PC-3 (cell line): ENCODE results near the gene DCDC1. TPM values are rescaled to one million over a fixed set of nuclear protein-coding genes. Genes with fewer than 3 reads are reported as not detected.

Source experiments
- ATAC-seq: fragments of 200-7000 bp; cut with Tn5 transposase; 2 replicates; pipeline ENCODE4 v1.9.1; 2020; ENCODE audit warnings: mild to moderate bottlenecking, moderate library complexity
- BruUV-seq: library from RNA; stranded (reverse); fragments of 400-500 nt; replicated peaks from 2 replicates; lab custom pipeline; 2021; lab: Mats Ljungman, UMichigan
- CTCF ChIA-PET: fragments of 300-600 bp; sonication (Branson Sonifier 250); formaldehyde crosslinking; loops from one replicate; lab custom pipeline; 2022; ENCODE audit warnings: antibody characterized with exemption; lab: Charles Lee
- POLR2A ChIA-PET: fragments of 300-600 bp; sonication (Branson Sonifier 250); formaldehyde crosslinking; loops from one replicate; lab custom pipeline; 2022; ENCODE audit warnings: antibody characterized with exemption; ENCODE audit not compliant: unreplicated experiment; lab: Charles Lee
- DNase-seq: peaks from one replicate; pipeline ENCODE4 v3.0.0-alpha.2; 2015
- H2AFZ ChIP-seq: fragments of 300-600 bp; sonication (generic); 2 replicates; pipeline ENCODE4 v1.6.0; 2016; ENCODE audit warnings: antibody characterized with exemption, low read length
- H3F3A ChIP-seq: fragments of 300-600 bp; sonication (generic); one replicate; pipeline ENCODE4 v1.6.0; 2017; ENCODE audit warnings: antibody characterized with exemption, low read length, control low read depth, mild to moderate bottlenecking; ENCODE audit not compliant: unreplicated experiment
- H3K27ac ChIP-seq: fragments of 300-600 bp; sonication (generic); 2 replicates; pipeline ENCODE4 v1.5.1; 2016; ENCODE audit warnings: mild to moderate bottlenecking, low read length
- H3K27me3 ChIP-seq: fragments of 300-600 bp; sonication (generic); 2 replicates; pipeline ENCODE4 v1.6.1; 2016; ENCODE audit warnings: low read length, mixed read lengths
- H3K36me3 ChIP-seq: fragments of 300-600 bp; sonication (generic); 2 replicates; pipeline ENCODE4 v1.6.1; 2016; ENCODE audit warnings: low read depth, mixed run types, low read length, mixed read lengths
- H3K4me1 ChIP-seq: fragments of 300-600 bp; sonication (generic); 2 replicates; pipeline ENCODE4 v1.5.1; 2016; ENCODE audit warnings: low read length; ENCODE audit not compliant: insufficient read depth
- H3K4me2 ChIP-seq: fragments of 300-600 bp; sonication (generic); 2 replicates; pipeline ENCODE4 v1.6.0; 2016; ENCODE audit warnings: low read length
- H3K4me3 ChIP-seq: fragments of 300-600 bp; sonication (generic); 2 replicates; pipeline ENCODE4 v1.5.1; 2016; ENCODE audit warnings: mild to moderate bottlenecking, low read length, mixed read lengths
- H3K79me2 ChIP-seq: fragments of 300-600 bp; sonication (generic); 2 replicates; pipeline ENCODE4 v1.6.1; 2017; ENCODE audit warnings: low read length, mixed read lengths
- H3K9ac ChIP-seq: fragments of 300-600 bp; sonication (generic); 2 replicates; pipeline ENCODE4 v1.6.0; 2016; ENCODE audit warnings: mild to moderate bottlenecking, low read length
- H3K9me2 ChIP-seq: fragments of 300-600 bp; sonication (generic); replicated peaks from 2 replicates; pipeline ENCODE4 v1.6.1; 2016; ENCODE audit warnings: mixed run types, low read length, mixed read lengths
- H3K9me3 ChIP-seq: fragments of 300-600 bp; sonication (generic); 2 replicates; pipeline ENCODE4 v1.6.1; 2016; ENCODE audit warnings: low read length, mixed read lengths
- H4K20me1 ChIP-seq: fragments of 300-600 bp; sonication (generic); 2 replicates; pipeline ENCODE4 v1.6.1; 2016; ENCODE audit warnings: low read length, mixed read lengths
- EZH2 ChIP-seq: fragments of 300-600 bp; sonication (generic); IDR thresholded peaks from one replicate; pipeline ENCODE4 v1.6.1; 2017; ENCODE audit warnings: antibody characterized with exemption, mild to moderate bottlenecking, low read length; ENCODE audit not compliant: unreplicated experiment
- EZH2phosphoT487 ChIP-seq: fragments of 300-600 bp; sonication (generic); IDR thresholded peaks from 2 replicates; pipeline ENCODE4 v1.6.1; 2018; ENCODE audit warnings: mild to moderate bottlenecking, antibody characterized with exemption, low read length, borderline replicate concordance
- intact Hi-C: fragments of 100-400 bp; cut with micrococcal nuclease; formaldehyde crosslinking; loops from 2 replicates; pipeline ENCODE4 v1.9.0; 2023
- total RNA-seq: library from RNA; depleted of rRNA; stranded (reverse); fragments of >200 nt; gene quantifications from 2 replicates; pipeline ENCODE4 v1.2.3, GENCODE V29; 2014
- TF ChIP-seq, protein P1 (sequence below): fragments of 300-600 bp; sonication (generic); conservative IDR thresholded peaks from 2 replicates; pipeline ENCODE4 v1.5.1; 2017; ENCODE audit warnings: antibody characterized with exemption, low read depth, mild to moderate bottlenecking, low read length

DCDC1 gene
- total RNA-seq, 1 experiment from 2014 or later: not detected

GRCh38 chr11:31150841-31151240, 218.7 kb downstream of the DCDC1 start:
- Histone ChIP-seq H3K9me2 (no peaks in the 10 kb centered on the region), H3K27me3 (peaks cover 7% of the 10 kb centered on the region; the same call in 1 of the 2 replicates), H3K4me2 (no peak overlapping the region), H3K4me1 (no peaks in the 10 kb centered on the region), H3K27ac (no peak overlapping the region), H4K20me1 (no peaks in the 10 kb centered on the region), H3K36me3 (no peaks in the 10 kb centered on the region), H3K9ac (no peak overlapping the region), H3K4me3 (no peak overlapping the region), H3F3A (no peaks in the 10 kb centered on the region), H3K9me3 (no peaks in the 10 kb centered on the region), H3K79me2 (no peaks in the 10 kb centered on the region), H2AFZ (no peak overlapping the region)
- no peak for DNase-seq
- no peak for TF ChIP-seq EZH2
- TF ChIP-seq, protein P1, sequence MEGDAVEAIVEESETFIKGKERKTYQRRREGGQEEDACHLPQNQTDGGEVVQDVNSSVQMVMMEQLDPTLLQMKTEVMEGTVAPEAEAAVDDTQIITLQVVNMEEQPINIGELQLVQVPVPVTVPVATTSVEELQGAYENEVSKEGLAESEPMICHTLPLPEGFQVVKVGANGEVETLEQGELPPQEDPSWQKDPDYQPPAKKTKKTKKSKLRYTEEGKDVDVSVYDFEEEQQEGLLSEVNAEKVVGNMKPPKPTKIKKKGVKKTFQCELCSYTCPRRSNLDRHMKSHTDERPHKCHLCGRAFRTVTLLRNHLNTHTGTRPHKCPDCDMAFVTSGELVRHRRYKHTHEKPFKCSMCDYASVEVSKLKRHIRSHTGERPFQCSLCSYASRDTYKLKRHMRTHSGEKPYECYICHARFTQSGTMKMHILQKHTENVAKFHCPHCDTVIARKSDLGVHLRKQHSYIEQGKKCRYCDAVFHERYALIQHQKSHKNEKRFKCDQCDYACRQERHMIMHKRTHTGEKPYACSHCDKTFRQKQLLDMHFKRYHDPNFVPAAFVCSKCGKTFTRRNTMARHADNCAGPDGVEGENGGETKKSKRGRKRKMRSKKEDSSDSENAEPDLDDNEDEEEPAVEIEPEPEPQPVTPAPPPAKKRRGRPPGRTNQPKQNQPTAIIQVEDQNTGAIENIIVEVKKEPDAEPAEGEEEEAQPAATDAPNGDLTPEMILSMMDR: no peak
- ChIA-PET CTCF (no interaction called here), POLR2A (no interaction called here)
- intact Hi-C loops: no loop called here
- no TSS peak for BruUV-seq
- no peak for ATAC-seq

GRCh38 chr11:31150011-31150410, 219.5 kb downstream of the DCDC1 start:
- H3K4me2 ChIP-seq: no peak overlapping the region
- H3K4me3 ChIP-seq: no peak overlapping the region
- H3K9ac ChIP-seq: no peak overlapping the region
- no peak for DNase-seq
- H3K27ac ChIP-seq: no peak overlapping the region
- ATAC-seq: no peak
- ChIA-PET CTCF (no interaction called here), POLR2A (no interaction called here)
- no peak overlapping the region for H2AFZ ChIP-seq
- H4K20me1 ChIP-seq: no peaks in the 10 kb centered on the region
- no peaks in the 10 kb centered on the region for H3K9me3 ChIP-seq
- no peaks in the 10 kb centered on the region for H3K79me2 ChIP-seq
- H3K4me1 ChIP-seq: no peaks in the 10 kb centered on the region
- H3F3A ChIP-seq: no peaks in the 10 kb centered on the region
- intact Hi-C loops: no loop called here
- H3K27me3 ChIP-seq: peaks cover 7% of the 10 kb centered on the region; the same call in 1 of the 2 replicates
- BruUV-seq: no TSS peak
- H3K9me2 ChIP-seq: no peaks in the 10 kb centered on the region
- no peaks in the 10 kb centered on the region for H3K36me3 ChIP-seq
- TF ChIP-seq EZH2 (no peak), EZH2phosphoT487 (no peak)
- TF ChIP-seq, protein P1: no peak

GRCh38 chr11:31141789-31142188, 227.8 kb downstream of the DCDC1 start:
- H3K4me2 ChIP-seq: no peak overlapping the region

More at GRCh38 chr11:31141789-31142188, 227.8 kb downstream of the DCDC1 start:
- Histone ChIP-seq H3K9ac (no peak overlapping the region), H3K4me1 (no peaks in the 10 kb centered on the region), H4K20me1 (no peaks in the 10 kb centered on the region), H3K27ac (no peak overlapping the region), H3K27me3 (no peaks in the 10 kb centered on the region; the same call in 1 of the 2 replicates), H2AFZ (no peak overlapping the region), H3K9me2 (no peaks in the 10 kb centered on the region), H3K79me2 (no peaks in the 10 kb centered on the region), H3K4me3 (no peak overlapping the region), H3K9me3 (no peaks in the 10 kb centered on the region), H3K36me3 (no peaks in the 10 kb centered on the region), H3F3A (no peaks in the 10 kb centered on the region)
- ChIA-PET POLR2A (no interaction called here), CTCF (interaction anchor here (0.5 kb wide), 1 partner anchor 1024 kb away, joined by 3 read pairs; no protein-coding TSS in a partner anchor)
- DNase-seq: no peak
- intact Hi-C loops: no loop called here
- no peak for ATAC-seq
- BruUV-seq: no TSS peak
- TF ChIP-seq EZH2phosphoT487: no peak
- TF ChIP-seq, protein P1: no peak
- no peak for TF ChIP-seq EZH2
